CD14-positive monocyte (primary cell): Measurements from ENCODE around the gene RPL15. TPM values are rescaled to one million over a fixed set of nuclear protein-coding genes. Genes with fewer than 3 reads are reported as not detected.

ENCODE experiments used
- DNase-seq, 3 donors: peaks; one replicate each; pipeline ENCODE4 v3.0.0-alpha.2; 2011 to 2022
- H2AFZ ChIP-seq: 2 replicates; pipeline ENCODE4 v1.6.0; 2012; ENCODE audit warnings: mild to moderate bottlenecking, low read depth, low read length, inconsistent platforms; ENCODE audit not compliant: insufficient read depth, poor library complexity, severe bottlenecking
- H3K27ac ChIP-seq, 2 donors: 1 replicate in 1 of 2; 2 replicates in 1 of 2; pipeline ENCODE4 v1.5.1; 2012 to 2013; ENCODE audit warnings: low read length in 2 of 2, control low read depth in 1 of 2, inconsistent platforms in 1 of 2, low read depth in 1 of 2, mild to moderate bottlenecking in 1 of 2
- H3K27me3 ChIP-seq, 2 donors: one replicate each; pipeline versions ENCODE4 v1.6.0 to v1.6.1; 2011 to 2013; ENCODE audit warnings: low read length in 2 of 2; ENCODE audit not compliant: control insufficient read depth in 2 of 2, insufficient read depth in 2 of 2
- H3K36me3 ChIP-seq, 2 donors: replicated peaks in 1 of 2; 1 replicate in 1 of 2; 2 replicates in 1 of 2; pipeline versions ENCODE4 v1.5.1 to v1.6.1; 2012 to 2013; ENCODE audit warnings: low read length in 2 of 2, control low read depth in 1 of 2, inconsistent platforms in 1 of 2, mild to moderate bottlenecking in 1 of 2; ENCODE audit not compliant: insufficient read depth in 2 of 2, control insufficient read depth in 1 of 2
- H3K4me1 ChIP-seq, 2 donors: 1 replicate in 1 of 2; 2 replicates in 1 of 2; pipeline versions ENCODE4 v1.5.1 to v1.6.1; 2012 to 2013; ENCODE audit warnings: low read length in 2 of 2, control low read depth in 1 of 2, inconsistent platforms in 1 of 2, mild to moderate bottlenecking in 1 of 2, moderate library complexity in 1 of 2; ENCODE audit not compliant: insufficient read depth in 2 of 2, control insufficient read depth in 1 of 2
- H3K4me2 ChIP-seq: replicated peaks from 2 replicates; pipeline ENCODE3; 2012; ENCODE audit warnings: low read length, moderate library complexity, mild to moderate bottlenecking; ENCODE audit not compliant: poor library complexity, severe bottlenecking; ENCODE audit errors: extremely low read depth
- H3K4me3 ChIP-seq, 3 experiments: fragments of 200-600 bp in 1 of 3; sonication (generic) in 1 of 3; replicated peaks in 1 of 3; 1 replicate in 2 of 3; 2 replicates in 1 of 3; pipeline ENCODE4 v1.5.1; 2011 to 2013; ENCODE audit warnings: low read length in 3 of 3, mild to moderate bottlenecking in 3 of 3, control low read depth in 2 of 3, low read depth in 2 of 3, inconsistent platforms in 1 of 3, moderate library complexity in 1 of 3
- H3K79me2 ChIP-seq: 2 replicates; pipeline ENCODE4 v1.6.0; 2012; ENCODE audit warnings: mild to moderate bottlenecking, control low read depth, inconsistent platforms, low read length, moderate library complexity; ENCODE audit not compliant: insufficient read depth
- H3K9ac ChIP-seq: 2 replicates; pipeline ENCODE4 v1.6.0; 2017; ENCODE audit warnings: low read length, mild to moderate bottlenecking; ENCODE audit not compliant: insufficient read depth, poor library complexity, severe bottlenecking
- H3K9me3 ChIP-seq, 2 donors: replicated peaks in 1 of 2; 1 replicate in 1 of 2; 2 replicates in 1 of 2; pipeline versions ENCODE4 v1.5.1 to v1.6.1; 2012 to 2013; ENCODE audit warnings: low read length in 2 of 2, control low read depth in 1 of 2; ENCODE audit not compliant: control insufficient read depth in 1 of 2, insufficient read depth in 1 of 2
- H4K20me1 ChIP-seq: 2 replicates; pipeline ENCODE4 v1.6.0; 2012; ENCODE audit warnings: mild to moderate bottlenecking, low read length, control low read depth, moderate library complexity; ENCODE audit not compliant: insufficient read depth
- H3K27ac Mint-ChIP-seq, 7 donors: one replicate each; pipeline ENCODE4 v1.8.0; 2020; ENCODE audit warnings: mild to moderate bottlenecking in 7 of 7, mixed read lengths in 7 of 7, moderate library complexity in 6 of 7, inconsistent platforms in 2 of 7
- H3K27me3 Mint-ChIP-seq, 3 donors: one replicate each; pipeline ENCODE4 v1.8.0; 2021 to 2022; ENCODE audit warnings: low read depth in 3 of 3, mild to moderate bottlenecking in 3 of 3, mixed read lengths in 3 of 3, moderate library complexity in 3 of 3, inconsistent platforms in 1 of 3
- H3K36me3 Mint-ChIP-seq, 2 donors: one replicate each; pipeline ENCODE4 v1.8.0; 2020; ENCODE audit warnings: mixed read lengths in 2 of 2, inconsistent platforms in 1 of 2, mild to moderate bottlenecking in 1 of 2
- H3K4me1 Mint-ChIP-seq: one replicate; pipeline ENCODE4 v1.8.0; 2020; ENCODE audit warnings: mild to moderate bottlenecking, mixed read lengths
- H3K4me3 Mint-ChIP-seq, 2 donors: one replicate each; pipeline ENCODE4 v1.8.0; 2020; ENCODE audit warnings: mild to moderate bottlenecking in 2 of 2, mixed read lengths in 2 of 2, moderate library complexity in 1 of 2
- H3K9me3 Mint-ChIP-seq, 7 donors: one replicate each; pipeline ENCODE4 v1.8.0; 2020 to 2022; ENCODE audit warnings: mixed read lengths in 7 of 7, mild to moderate bottlenecking in 6 of 7, moderate library complexity in 6 of 7, inconsistent platforms in 2 of 7
- WGBS: methylation state at CpG from one replicate; pipeline ENCODE4 v1.1.5; 2013; ENCODE audit warnings: missing lambda C conversion rate; ENCODE audit not compliant: insufficient coverage; 5-methylcytosine and 5-hydroxymethylcytosine counted together
- intact Hi-C, 2 donors: fragments of 100-400 bp; cut with micrococcal nuclease; formaldehyde crosslinking; loops; one replicate each; pipeline versions ENCODE4 v1.15.0 to v1.15.1; 2023
- polyA plus RNA-seq, 3 donors: library from polyadenylated mRNA; depleted of rRNA in 1 of 3; unstranded in 2 of 3; stranded (reverse) in 1 of 3; fragments of 300-500 nt in 2 of 3; fragments of >200 nt in 1 of 3; fragmentation: Illumina TruSeq in 2 of 3; gene quantifications; 1 replicate in 2 of 3; 2 replicates in 1 of 3; pipeline ENCODE4 v1.2.3, GENCODE V29; 2012 to 2021
- TF ChIP-seq, protein P1 (sequence below): fragments of 200-600 bp; IDR thresholded peaks from one replicate; pipeline ENCODE4 v1.8.0; 2022; ENCODE audit warnings: antibody characterized with exemption, mild to moderate bottlenecking

RPL15 gene
- polyA plus RNA-seq, 3 donors = 2,510 to 3,161 (median 2,781) TPM

DNA sequence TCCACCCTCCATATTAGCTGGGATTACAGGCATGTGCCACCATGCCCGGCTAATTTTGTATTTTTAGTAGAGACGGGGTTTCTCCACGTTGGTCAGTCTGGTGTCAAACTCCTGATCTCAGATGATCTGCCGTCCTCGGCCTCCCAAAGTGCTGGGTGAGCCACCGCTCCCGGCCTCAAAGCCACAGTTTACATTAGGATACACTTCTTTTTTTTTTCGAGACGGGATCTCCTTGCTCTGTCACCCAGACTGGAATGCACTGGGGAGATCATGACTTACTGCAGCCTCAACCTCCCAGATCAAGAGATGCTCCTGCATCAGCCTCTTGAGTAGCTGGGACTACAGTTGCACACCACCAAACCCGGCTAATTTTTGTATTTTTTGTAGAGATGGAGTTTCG lies 25.6 kb downstream of the RPL15 start:
- H3K27ac ChIP-seq = no peak overlapping the region
- no peak overlapping the region for H3K4me3 ChIP-seq
- H3K4me2 ChIP-seq = no peak overlapping the region
- no peak overlapping the region for H3K9ac ChIP-seq
- H3K4me1 ChIP-seq = peaks cover 14% of the 10 kb centered on the region in 2 donors
- Mint-ChIP-seq H3K9me3 (peaks cover 4 to 8% (median 7%) of the 10 kb centered on the region in 7 donors), H3K4me3 (no peak overlapping the region), H3K4me1 (peaks cover 18% of the 10 kb centered on the region), H3K27me3 (peaks cover 18 to 24% (median 21%) of the 10 kb centered on the region in 3 donors), H3K27ac (no peak overlapping the region), H3K36me3 (peaks cover 0 to 4% of the 10 kb centered on the region in 2 donors)
- H3K79me2 ChIP-seq = peaks cover 13% of the 10 kb centered on the region
- no peaks in the 10 kb centered on the region for H4K20me1 ChIP-seq
- TF ChIP-seq, protein P1, sequence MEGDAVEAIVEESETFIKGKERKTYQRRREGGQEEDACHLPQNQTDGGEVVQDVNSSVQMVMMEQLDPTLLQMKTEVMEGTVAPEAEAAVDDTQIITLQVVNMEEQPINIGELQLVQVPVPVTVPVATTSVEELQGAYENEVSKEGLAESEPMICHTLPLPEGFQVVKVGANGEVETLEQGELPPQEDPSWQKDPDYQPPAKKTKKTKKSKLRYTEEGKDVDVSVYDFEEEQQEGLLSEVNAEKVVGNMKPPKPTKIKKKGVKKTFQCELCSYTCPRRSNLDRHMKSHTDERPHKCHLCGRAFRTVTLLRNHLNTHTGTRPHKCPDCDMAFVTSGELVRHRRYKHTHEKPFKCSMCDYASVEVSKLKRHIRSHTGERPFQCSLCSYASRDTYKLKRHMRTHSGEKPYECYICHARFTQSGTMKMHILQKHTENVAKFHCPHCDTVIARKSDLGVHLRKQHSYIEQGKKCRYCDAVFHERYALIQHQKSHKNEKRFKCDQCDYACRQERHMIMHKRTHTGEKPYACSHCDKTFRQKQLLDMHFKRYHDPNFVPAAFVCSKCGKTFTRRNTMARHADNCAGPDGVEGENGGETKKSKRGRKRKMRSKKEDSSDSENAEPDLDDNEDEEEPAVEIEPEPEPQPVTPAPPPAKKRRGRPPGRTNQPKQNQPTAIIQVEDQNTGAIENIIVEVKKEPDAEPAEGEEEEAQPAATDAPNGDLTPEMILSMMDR = no peak
- H2AFZ ChIP-seq = no peak overlapping the region
- intact Hi-C loops = loop anchor here in 1 of 2 donors (10.0 kb wide), 2 partner anchors 738 to 1722 kb away; partner anchors contain the start of genes TOP2B and UBE2E2
- peaks cover 5 to 6% of the 10 kb centered on the region in 2 donors for H3K9me3 ChIP-seq
- no CpG with 5 or more reads among the region's 11 CpGs for WGBS
- no peak for DNase-seq
- no peaks in the 10 kb centered on the region for H3K36me3 ChIP-seq
- peaks cover 6 to 13% of the 10 kb centered on the region in 2 donors for H3K27me3 ChIP-seq

- H3K4me1 Mint-ChIP-seq = peaks cover 20% of the 10 kb centered on the region
- peaks cover 6 to 13% of the 10 kb centered on the region in 2 donors for H3K27me3 ChIP-seq
- peak overlapping the region; percentile 79 to 93 (median 83) for H3K4me3 ChIP-seq
- H3K36me3 ChIP-seq = no peaks in the 10 kb centered on the region
- WGBS = 14% methylated on average over 9 of the region's 13 CpGs
- H3K27ac Mint-ChIP-seq = peak overlapping the region; percentile 8 to 84 (median 58)
- H3K4me2 ChIP-seq = peak overlapping the region; percentile 88
- peak overlapping the region; percentile 78 to 93 for H3K4me3 Mint-ChIP-seq
- DNase-seq = no peak
- H3K79me2 ChIP-seq = peaks cover 25% of the 10 kb centered on the region
- H3K4me1 ChIP-seq = peaks cover 14% of the 10 kb centered on the region in 2 donors
- H3K9me3 Mint-ChIP-seq = peaks cover 0 to 2% (median 0%) of the 10 kb centered on the region in 7 donors
- no peaks in the 10 kb centered on the region for H3K9me3 ChIP-seq
- H3K27me3 Mint-ChIP-seq = peaks cover 16 to 24% (median 21%) of the 10 kb centered on the region in 3 donors
- H3K27ac ChIP-seq = no peak overlapping the region
- H4K20me1 ChIP-seq = peaks cover 3% of the 10 kb centered on the region
- H3K9ac ChIP-seq = no peak overlapping the region
- H2AFZ ChIP-seq = peak overlapping the region; percentile 86
- intact Hi-C loops = loop anchor here in 1 of 2 donors (2.0 to 10.0 kb wide), 3 partner anchors 27 to 1721 kb away; partner anchors contain the start of genes NKIRAS1, RPL15, TOP2B and UBE2E2
- TF ChIP-seq, protein P1 = no peak
- H3K36me3 Mint-ChIP-seq = peaks cover 4 to 5% of the 10 kb centered on the region in 2 donors
Observed at GRCh38 chr3:23944007-23944783, 27.3 kb downstream of the RPL15 start.
